Mesenteric fat pad (tissue), 1 donor: ENCODE results near the gene NAT8. TPM values are rescaled to one million over a fixed set of nuclear protein-coding genes. Genes with fewer than 3 reads are reported as not detected.
"Not testable (repeated sequence)": the region's sequence is repeated elsewhere in the genome, so short reads cannot be mapped to it uniquely, and the experiment has no call there.

Experiments used
- DNase-seq: peaks from one replicate; pipeline ENCODE4 v3.0.0-alpha.2; 2020; ENCODE audit warnings: low spot score
- long read RNA-seq: library from polyadenylated mRNA; unstranded; transcript quantifications from one replicate; pipeline ENCODE4 v2.0.0, GENCODE V29; 2020
- total RNA-seq: library from RNA; stranded (reverse); fragmentation: NEBNext Ultra II Directional; extraction: Animal tissue kit (Norgen Biotek cat#: 25700); gene quantifications from one replicate; pipeline ENCODE4 v1.2.1, GENCODE V29; 2021
- donor health status: DM: yes; HTN: yes; CAD: no.

The NAT8 gene
- total RNA-seq: not detected
- long read RNA-seq: 0 reads

- no peak for DNase-seq
Measured at GRCh38 chr2:73642338-73643018, at the start of gene NAT8. NAT8 (minus strand) TSS chr2:73642422; CDS start chr2:73641628, 794 bp downstream.

GRCh38 chr2:73690372-73691088 lies 48.3 kb upstream of the NAT8 start:
- DNase-seq: not testable (repeated sequence)

- not testable (repeated sequence) for DNase-seq
Measured at GRCh38 chr2:73688494-73688893, 46.3 kb upstream of the NAT8 start.

GRCh38 chr2:73685764-73686438 lies 43.7 kb upstream of the NAT8 start:
- DNase-seq: no peak

- not testable (repeated sequence) for DNase-seq
Measured at GRCh38 chr2:73684905-73685304, 42.7 kb upstream of the NAT8 start.

- not testable (repeated sequence) for DNase-seq
Measured at GRCh38 chr2:73684325-73684724, 42.1 kb upstream of the NAT8 start.

- DNase-seq: not testable (repeated sequence)
Measured at GRCh38 chr2:73679951-73680571, 37.8 kb upstream of the NAT8 start.

GRCh38 chr2:73679237-73679636 lies 37.0 kb upstream of the NAT8 start:
- not testable (repeated sequence) for DNase-seq

- DNase-seq: not testable (repeated sequence)
Measured at GRCh38 chr2:73678008-73678407, 35.8 kb upstream of the NAT8 start.

- DNase-seq: not testable (repeated sequence)
Measured at GRCh38 chr2:73676211-73676610, 34.0 kb upstream of the NAT8 start.

GRCh38 chr2:73674696-73675157 lies 32.5 kb upstream of the NAT8 start:
- DNase-seq: not testable (repeated sequence)

- DNase-seq: not testable (repeated sequence)
Measured at GRCh38 chr2:73669976-73670375, 27.8 kb upstream of the NAT8 start.

- not testable (repeated sequence) for DNase-seq
Measured at GRCh38 chr2:73667239-73667638, 25.0 kb upstream of the NAT8 start.

GRCh38 chr2:73654175-73654574 lies 12.0 kb upstream of the NAT8 start:
- no peak for DNase-seq

GRCh38 chr2:73652348-73652747 lies 10.1 kb upstream of the NAT8 start:
- no peak for DNase-seq

GRCh38 chr2:73651591-73652230 lies 9.5 kb upstream of the NAT8 start:
- no peak for DNase-seq

GRCh38 chr2:73647690-73648089 lies 5.5 kb upstream of the NAT8 start:
- not testable (repeated sequence) for DNase-seq

GRCh38 chr2:73641767-73642062 lies 507 bp downstream of the NAT8 start:
- DNase-seq: no peak

- DNase-seq: no peak
Measured at GRCh38 chr2:73640946-73641766, 1.1 kb downstream of the NAT8 start.

- no peak for DNase-seq
Measured at GRCh38 chr2:73640511-73640911, 1.7 kb downstream of the NAT8 start.
